GM12801 (cell line): ENCODE data around the gene GUCY2F.

ENCODE experiments used
- TF ChIP-seq, protein P1 (sequence below): IDR thresholded peaks from one replicate; pipeline ENCODE4 v1.5.1; 2011; ENCODE audit warnings: control low read depth; ENCODE audit not compliant: insufficient read length; ENCODE audit errors: extremely low read depth

Gene GUCY2F

DNA sequence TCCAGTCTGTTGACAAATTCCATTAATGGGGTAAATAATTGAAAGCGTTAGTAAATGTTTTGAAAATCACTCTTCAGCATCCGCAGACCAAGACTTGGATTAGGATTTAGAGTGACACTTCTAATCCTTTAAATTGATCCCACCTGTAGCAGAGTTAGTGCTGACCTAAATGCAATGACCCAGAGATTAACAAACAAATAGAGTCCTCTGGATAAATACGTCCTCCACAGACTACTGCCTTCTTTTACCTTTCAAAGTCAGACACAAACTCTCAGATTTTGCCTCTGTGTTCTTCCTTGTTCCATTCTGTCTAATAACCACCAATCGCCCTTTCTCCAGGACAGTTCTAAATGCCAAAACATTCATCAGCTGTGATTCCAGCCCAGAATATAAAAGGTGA is at the start of gene GUCY2F:
Gene GUCY2F (minus strand): TSS at position 101 of the 400 bp plus-strand sequence. CDS start 6,150 bp downstream, outside the sequence.
- TF ChIP-seq, protein P1, sequence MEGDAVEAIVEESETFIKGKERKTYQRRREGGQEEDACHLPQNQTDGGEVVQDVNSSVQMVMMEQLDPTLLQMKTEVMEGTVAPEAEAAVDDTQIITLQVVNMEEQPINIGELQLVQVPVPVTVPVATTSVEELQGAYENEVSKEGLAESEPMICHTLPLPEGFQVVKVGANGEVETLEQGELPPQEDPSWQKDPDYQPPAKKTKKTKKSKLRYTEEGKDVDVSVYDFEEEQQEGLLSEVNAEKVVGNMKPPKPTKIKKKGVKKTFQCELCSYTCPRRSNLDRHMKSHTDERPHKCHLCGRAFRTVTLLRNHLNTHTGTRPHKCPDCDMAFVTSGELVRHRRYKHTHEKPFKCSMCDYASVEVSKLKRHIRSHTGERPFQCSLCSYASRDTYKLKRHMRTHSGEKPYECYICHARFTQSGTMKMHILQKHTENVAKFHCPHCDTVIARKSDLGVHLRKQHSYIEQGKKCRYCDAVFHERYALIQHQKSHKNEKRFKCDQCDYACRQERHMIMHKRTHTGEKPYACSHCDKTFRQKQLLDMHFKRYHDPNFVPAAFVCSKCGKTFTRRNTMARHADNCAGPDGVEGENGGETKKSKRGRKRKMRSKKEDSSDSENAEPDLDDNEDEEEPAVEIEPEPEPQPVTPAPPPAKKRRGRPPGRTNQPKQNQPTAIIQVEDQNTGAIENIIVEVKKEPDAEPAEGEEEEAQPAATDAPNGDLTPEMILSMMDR = no peak

DNA sequence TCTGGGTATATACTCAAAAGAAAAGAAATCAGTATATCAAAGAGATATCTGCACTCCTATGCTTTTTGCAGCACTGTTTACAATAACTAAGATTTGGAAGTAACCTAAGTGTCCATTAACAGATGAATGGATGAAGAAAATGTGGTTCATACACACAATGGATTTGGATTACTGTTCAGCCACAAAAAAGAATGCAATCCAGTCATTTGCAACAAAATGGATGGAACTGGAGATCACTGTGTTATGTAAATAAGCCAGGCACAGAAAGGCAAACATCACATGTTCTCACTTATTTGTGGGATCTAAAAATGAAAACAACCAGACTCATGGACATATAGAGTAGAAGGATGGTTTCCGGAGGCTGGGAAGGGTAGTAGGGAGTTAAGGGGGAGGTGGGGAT is 37.1 kb upstream of the GUCY2F start:
- TF ChIP-seq, protein P1 = no peak

DNA sequence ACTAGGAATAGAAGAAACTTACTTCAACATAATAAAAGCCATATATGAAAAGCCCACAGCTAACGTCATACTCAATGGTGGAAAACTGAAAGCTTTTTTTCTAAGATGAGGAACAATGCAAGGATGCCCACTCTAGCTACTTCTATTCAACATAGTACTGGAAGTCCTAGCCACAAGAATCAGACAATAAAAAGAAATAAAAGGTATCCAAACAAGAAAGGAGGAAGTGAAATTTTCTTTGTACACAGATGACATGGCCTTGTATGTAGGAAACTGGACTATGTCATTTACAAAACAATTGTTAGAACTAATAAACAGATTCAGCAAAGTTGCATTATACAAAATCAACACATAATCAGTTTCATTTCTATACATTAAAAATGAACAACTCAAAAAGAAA is 29.2 kb upstream of the GUCY2F start:
- TF ChIP-seq, protein P1 = no peak

DNA sequence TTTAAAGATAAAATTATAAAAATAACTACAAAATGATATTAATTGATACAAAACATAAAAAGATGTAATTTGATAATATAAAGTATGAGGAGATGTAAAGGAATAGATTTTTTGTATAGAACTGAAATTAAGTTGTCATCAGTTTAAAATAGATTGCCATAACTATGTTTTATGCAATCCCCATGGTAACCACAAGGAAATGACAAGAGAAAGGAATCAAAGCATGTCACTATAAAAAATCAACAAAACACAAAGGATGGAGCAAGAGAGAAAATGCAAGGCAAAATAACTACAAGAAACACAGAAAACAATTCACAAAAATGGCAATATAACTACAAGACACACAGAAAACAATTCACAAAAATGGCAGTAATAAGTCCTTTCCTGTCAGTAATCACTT is 27.0 kb upstream of the GUCY2F start:
- TF ChIP-seq, protein P1 = no peak

DNA sequence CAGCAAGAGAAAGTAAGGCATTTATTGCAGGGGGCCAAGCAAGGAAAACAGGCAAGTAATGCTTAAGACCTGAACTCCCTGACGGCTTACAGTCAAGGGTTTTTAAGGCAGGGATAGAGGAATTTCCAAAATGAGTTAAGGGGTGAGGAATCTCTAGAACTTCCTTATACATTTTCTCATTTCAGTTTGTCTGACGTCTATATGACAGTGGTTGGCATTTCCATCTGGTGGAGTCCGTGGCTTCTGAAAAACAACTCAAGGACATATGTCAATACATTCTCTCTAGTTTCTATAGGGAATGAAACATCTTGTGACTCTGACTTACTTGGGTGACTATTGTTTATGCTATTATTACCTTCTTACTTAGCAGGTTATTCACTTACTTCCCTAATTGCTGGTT is 19.3 kb upstream of the GUCY2F start:
- TF ChIP-seq, protein P1 = no peak

DNA sequence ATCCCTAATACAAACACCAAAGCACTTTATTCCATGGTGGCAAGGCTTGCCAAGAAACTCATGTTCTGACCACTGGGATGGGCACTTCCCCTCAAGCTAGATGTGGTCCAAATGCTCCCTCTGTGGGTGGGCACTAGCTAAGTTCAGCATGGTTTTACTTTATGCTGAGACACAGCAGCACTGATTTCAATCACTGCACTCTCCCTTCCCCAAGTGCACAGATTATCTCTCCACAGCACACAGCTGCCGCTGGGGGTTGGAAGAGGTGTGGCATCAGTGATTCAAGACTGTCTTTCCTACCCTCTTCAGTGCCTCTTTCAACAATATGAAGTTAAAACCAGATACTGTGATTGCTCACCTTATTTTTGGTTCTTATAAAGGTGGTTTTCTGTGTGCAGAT is 16.5 kb upstream of the GUCY2F start:
- TF ChIP-seq, protein P1 = no peak

DNA sequence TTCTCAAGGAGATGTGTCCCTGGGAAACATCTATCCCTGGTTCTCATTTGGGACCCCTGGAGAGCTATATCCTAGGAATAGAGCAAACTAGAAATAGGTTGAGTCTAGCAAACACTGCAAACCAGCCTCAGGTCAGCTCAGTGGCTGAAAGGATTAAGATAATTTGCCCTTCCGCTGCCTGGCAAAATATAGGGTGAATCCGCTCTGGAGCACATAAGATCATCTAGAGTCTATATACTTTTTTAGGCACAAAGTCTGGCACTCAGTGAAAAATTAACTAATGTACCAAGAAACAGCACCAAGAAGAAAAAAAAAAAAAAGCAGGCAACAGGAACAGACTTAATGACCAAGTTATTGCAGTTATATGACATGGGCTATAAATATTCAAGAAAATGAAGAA is 7.3 kb upstream of the GUCY2F start:
- TF ChIP-seq, protein P1 = no peak

DNA sequence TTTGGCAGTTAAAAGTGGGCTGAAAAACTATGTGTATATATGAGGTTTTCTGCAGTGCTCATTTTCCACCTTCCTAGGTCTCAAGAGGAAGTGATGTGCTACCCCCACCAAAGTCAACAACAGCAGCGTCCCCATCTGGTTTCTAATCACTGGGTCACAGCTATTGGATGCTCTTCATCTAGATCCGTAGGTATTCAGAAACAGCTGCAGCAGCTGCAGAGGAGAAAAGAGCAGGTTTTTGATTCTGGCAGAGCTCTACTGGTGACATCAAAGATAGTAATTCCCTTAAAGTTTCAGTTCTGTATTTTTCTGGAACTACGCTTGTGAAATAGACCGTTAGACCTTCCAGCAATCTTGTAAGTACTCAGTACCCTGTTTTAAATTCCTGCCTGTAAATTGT is 5.8 kb upstream of the GUCY2F start:
- TF ChIP-seq, protein P1 = no peak
